Caco-2 (cell line): ENCODE data around the gene SEC16B. TPM values are rescaled to one million over a fixed set of nuclear protein-coding genes. Genes with fewer than 3 reads are reported as not detected.

Source experiments
- BruUV-seq: library from RNA; stranded (reverse); fragments of 400-500 nt; replicated peaks from 2 replicates; lab custom pipeline; 2021; lab: Mats Ljungman, UMichigan
- CTCF ChIA-PET: fragments of 300-600 bp; sonication (Branson Sonifier 250); formaldehyde crosslinking; loops from one replicate; lab custom pipeline; 2022; ENCODE audit warnings: antibody characterized with exemption; lab: Charles Lee
- POLR2A ChIA-PET: fragments of 300-600 bp; sonication (Branson Sonifier 250); formaldehyde crosslinking; loops from one replicate; lab custom pipeline; 2022; ENCODE audit warnings: antibody characterized with exemption; lab: Charles Lee
- DNase-seq, 2 experiments: peaks; one replicate each; pipeline versions ENCODE4 v3.0.0 to v3.0.0-alpha.2; 2020 to 2022
- H3K27me3 ChIP-seq: replicated peaks from 2 replicates; pipeline ENCODE4 v1.6.0; 2011; ENCODE audit warnings: low read length; ENCODE audit not compliant: control insufficient read depth, insufficient read depth
- H3K36me3 ChIP-seq: 2 replicates; pipeline ENCODE4 v1.5.1; 2011; ENCODE audit warnings: low read length; ENCODE audit not compliant: control insufficient read depth, insufficient read depth
- H3K4me1 ChIP-seq: fragments of 250-450 bp; sonication (Bioruptor Pico); 2 replicates; pipeline ENCODE4 v1.5.1; 2020; ENCODE audit warnings: mild to moderate bottlenecking
- H3K4me3 ChIP-seq: 2 replicates; pipeline ENCODE4 v1.5.1; 2011; ENCODE audit warnings: low read depth, mild to moderate bottlenecking, control low read depth, low read length
- H3K9me3 ChIP-seq: fragments of 250-450 bp; sonication (Bioruptor Pico); 2 replicates; pipeline ENCODE4 v1.5.1; 2020; ENCODE audit warnings: mild to moderate bottlenecking, moderate library complexity
- H3K27ac Mint-ChIP-seq: one replicate; pipeline ENCODE4 v1.8.0; 2022; ENCODE audit warnings: mixed read lengths; ENCODE audit not compliant: unreplicated experiment
- H3K27me3 Mint-ChIP-seq: one replicate; pipeline ENCODE4 v1.8.0; 2022; ENCODE audit warnings: mixed read lengths; ENCODE audit not compliant: insufficient read depth, unreplicated experiment
- H3K36me3 Mint-ChIP-seq: one replicate; pipeline ENCODE4 v1.8.0; 2022; ENCODE audit warnings: mild to moderate bottlenecking, mixed read lengths; ENCODE audit not compliant: insufficient read depth, unreplicated experiment
- H3K4me1 Mint-ChIP-seq: one replicate; pipeline ENCODE4 v1.8.0; 2022; ENCODE audit warnings: low read depth, mixed read lengths; ENCODE audit not compliant: unreplicated experiment
- H3K4me3 Mint-ChIP-seq: one replicate; pipeline ENCODE4 v1.8.0; 2022; ENCODE audit warnings: mild to moderate bottlenecking, moderate library complexity, mixed read lengths; ENCODE audit not compliant: unreplicated experiment
- H3K9me3 Mint-ChIP-seq: one replicate; pipeline ENCODE4 v1.8.0; 2022; ENCODE audit warnings: mixed read lengths; ENCODE audit not compliant: unreplicated experiment
- intact Hi-C: fragments of 100-400 bp; cut with micrococcal nuclease; formaldehyde crosslinking; loops from one replicate; pipeline ENCODE4 v1.10.0; 2022; ENCODE audit not compliant: unreplicated experiment
- total RNA-seq: library from RNA; stranded (reverse); gene quantifications from 2 replicates; pipeline ENCODE4 v1.2.3, GENCODE V29; 2022
- TF ChIP-seq, protein P1 (sequence below), 2 experiments: fragments of 200-600 bp in 1 of 2; IDR thresholded peaks; 1 replicate in 1 of 2; 2 replicates in 1 of 2; pipeline versions ENCODE4 v1.5.1 to v1.8.0; 2011 to 2022; ENCODE audit warnings: antibody characterized with exemption in 1 of 2, control low read depth in 1 of 2, inconsistent platforms in 1 of 2, low read depth in 1 of 2, low read length in 1 of 2, mild to moderate bottlenecking in 1 of 2, moderate library complexity in 1 of 2; ENCODE audit not compliant: insufficient read depth in 1 of 2, severe bottlenecking in 1 of 2, unreplicated experiment in 1 of 2

SEC16B gene
- total RNA-seq, 1 experiment from 2014 or later, result 0.59 TPM

DNA sequence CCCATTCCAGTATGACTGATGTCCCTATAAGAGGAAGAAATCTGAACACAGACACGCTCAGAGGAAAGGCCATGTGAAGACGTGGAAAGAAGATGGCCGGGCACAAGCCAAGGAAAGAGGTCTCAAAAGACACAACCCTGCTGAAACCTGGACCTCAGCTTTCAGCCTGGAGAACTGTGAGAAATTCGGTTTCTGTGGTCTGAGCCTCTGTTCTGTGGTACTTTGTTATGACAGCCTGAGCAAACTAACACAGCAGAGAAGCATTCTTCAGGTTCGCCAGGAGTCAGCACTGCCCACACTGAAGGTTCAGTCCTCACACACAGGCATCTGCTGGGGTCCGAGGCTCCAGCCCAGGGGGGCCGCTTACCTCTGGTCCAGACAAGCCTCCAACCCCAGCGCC is 37.7 kb downstream of the SEC16B start:
- no peak overlapping the region for H3K4me3 ChIP-seq
- H3K27ac Mint-ChIP-seq, result no peak overlapping the region
- no peaks in the 10 kb centered on the region for H3K9me3 ChIP-seq
- no peaks in the 10 kb centered on the region for H3K4me1 ChIP-seq
- H3K27me3 Mint-ChIP-seq, result no peaks in the 10 kb centered on the region
- no peaks in the 10 kb centered on the region for H3K36me3 ChIP-seq
- no peaks in the 10 kb centered on the region for H3K36me3 Mint-ChIP-seq
- H3K4me1 Mint-ChIP-seq, result no peaks in the 10 kb centered on the region
- no peak for DNase-seq
- no peaks in the 10 kb centered on the region; the same call in 1 of the 2 replicates for H3K27me3 ChIP-seq
- TF ChIP-seq, protein P1, sequence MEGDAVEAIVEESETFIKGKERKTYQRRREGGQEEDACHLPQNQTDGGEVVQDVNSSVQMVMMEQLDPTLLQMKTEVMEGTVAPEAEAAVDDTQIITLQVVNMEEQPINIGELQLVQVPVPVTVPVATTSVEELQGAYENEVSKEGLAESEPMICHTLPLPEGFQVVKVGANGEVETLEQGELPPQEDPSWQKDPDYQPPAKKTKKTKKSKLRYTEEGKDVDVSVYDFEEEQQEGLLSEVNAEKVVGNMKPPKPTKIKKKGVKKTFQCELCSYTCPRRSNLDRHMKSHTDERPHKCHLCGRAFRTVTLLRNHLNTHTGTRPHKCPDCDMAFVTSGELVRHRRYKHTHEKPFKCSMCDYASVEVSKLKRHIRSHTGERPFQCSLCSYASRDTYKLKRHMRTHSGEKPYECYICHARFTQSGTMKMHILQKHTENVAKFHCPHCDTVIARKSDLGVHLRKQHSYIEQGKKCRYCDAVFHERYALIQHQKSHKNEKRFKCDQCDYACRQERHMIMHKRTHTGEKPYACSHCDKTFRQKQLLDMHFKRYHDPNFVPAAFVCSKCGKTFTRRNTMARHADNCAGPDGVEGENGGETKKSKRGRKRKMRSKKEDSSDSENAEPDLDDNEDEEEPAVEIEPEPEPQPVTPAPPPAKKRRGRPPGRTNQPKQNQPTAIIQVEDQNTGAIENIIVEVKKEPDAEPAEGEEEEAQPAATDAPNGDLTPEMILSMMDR (IDR thresholded peaks at IDR 0.05; ENCODE audit: insufficient read depth in 1 of 2, low read depth in 1 of 2, low read length in 1 of 2, severe bottlenecking in 1 of 2, unreplicated experiment in 1 of 2), result no peak
- ChIA-PET CTCF (no interaction called here), POLR2A (no interaction called here)
- H3K4me3 Mint-ChIP-seq, result no peak overlapping the region
- BruUV-seq, result no TSS peak
- intact Hi-C loops, result no loop called here
- no peaks in the 10 kb centered on the region for H3K9me3 Mint-ChIP-seq

DNA sequence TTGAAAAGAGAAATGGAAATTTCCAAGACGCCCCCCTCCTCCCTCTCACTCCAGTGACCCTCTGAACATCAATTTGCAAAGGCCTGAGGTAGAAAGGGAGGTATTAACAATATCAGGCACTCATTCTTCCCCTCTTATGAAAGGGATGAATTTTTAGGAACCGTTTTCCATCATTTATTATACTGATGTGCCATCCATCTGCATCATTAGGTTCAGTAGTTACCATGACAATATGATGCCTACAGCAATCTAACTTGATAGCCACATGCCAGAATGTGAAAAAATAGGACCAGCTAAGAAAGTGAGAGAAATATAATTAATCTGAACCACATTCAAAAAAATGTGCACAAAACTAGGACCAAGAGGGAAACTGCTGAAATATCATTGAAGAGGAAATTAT is 40.9 kb downstream of the SEC16B start:
- no peaks in the 10 kb centered on the region for H3K27me3 Mint-ChIP-seq
- H3K27ac Mint-ChIP-seq, result no peak overlapping the region
- ChIA-PET CTCF (no interaction called here), POLR2A (no interaction called here)
- TF ChIP-seq, protein P1 (IDR thresholded peaks at IDR 0.05; ENCODE audit: insufficient read depth in 1 of 2, low read depth in 1 of 2, low read length in 1 of 2, severe bottlenecking in 1 of 2, unreplicated experiment in 1 of 2), result no peak
- DNase-seq, result no peak
- Histone ChIP-seq H3K27me3 (no peaks in the 10 kb centered on the region), H3K4me3 (no peak overlapping the region), H3K4me1 (no peaks in the 10 kb centered on the region), H3K36me3 (no peaks in the 10 kb centered on the region), H3K9me3 (no peaks in the 10 kb centered on the region)
- intact Hi-C loops, result no loop called here
- no TSS peak for BruUV-seq
- no peaks in the 10 kb centered on the region for H3K36me3 Mint-ChIP-seq
- no peaks in the 10 kb centered on the region for H3K9me3 Mint-ChIP-seq
- no peaks in the 10 kb centered on the region for H3K4me1 Mint-ChIP-seq
- no peak overlapping the region for H3K4me3 Mint-ChIP-seq

DNA sequence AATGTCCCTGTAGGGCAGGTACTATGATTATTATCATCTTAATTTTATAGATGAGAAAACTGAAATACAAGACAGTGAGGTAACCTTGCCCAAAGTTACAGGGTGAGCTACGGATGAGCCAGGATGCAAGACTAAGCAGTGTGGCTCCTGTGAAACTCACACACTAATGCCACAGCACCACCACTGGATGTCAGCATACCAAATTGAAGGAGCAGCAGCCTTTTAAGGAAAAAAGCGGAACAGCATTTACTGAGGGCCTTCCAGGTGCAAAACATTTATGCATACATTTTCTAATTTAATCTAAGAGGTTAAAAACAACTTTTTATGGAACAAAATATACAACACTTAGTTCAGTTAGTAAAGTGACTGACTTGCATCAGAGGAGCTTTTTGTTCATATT is 41.7 kb downstream of the SEC16B start:
- intact Hi-C loops, result no loop called here
- Histone ChIP-seq H3K9me3 (no peaks in the 10 kb centered on the region), H3K4me3 (no peak overlapping the region), H3K4me1 (no peaks in the 10 kb centered on the region), H3K36me3 (no peaks in the 10 kb centered on the region), H3K27me3 (no peaks in the 10 kb centered on the region)
- no TSS peak for BruUV-seq
- no peaks in the 10 kb centered on the region for H3K4me1 Mint-ChIP-seq
- H3K4me3 Mint-ChIP-seq, result no peak overlapping the region
- no peaks in the 10 kb centered on the region for H3K27me3 Mint-ChIP-seq
- POLR2A ChIA-PET, result no interaction called here
- DNase-seq, result no peak
- CTCF ChIA-PET, result no interaction called here
- TF ChIP-seq, protein P1 (IDR thresholded peaks at IDR 0.05; ENCODE audit: insufficient read depth in 1 of 2, low read depth in 1 of 2, low read length in 1 of 2, severe bottlenecking in 1 of 2, unreplicated experiment in 1 of 2), result peak in 1 of 2 experiments; percentile 25
- H3K27ac Mint-ChIP-seq, result no peak overlapping the region
- H3K9me3 Mint-ChIP-seq, result no peaks in the 10 kb centered on the region
- H3K36me3 Mint-ChIP-seq, result no peaks in the 10 kb centered on the region
